Smooth muscle cell of the brain vasculature (primary cell): ENCODE measurements around the gene E2F2.
"Not testable (repeated sequence)": the region's sequence is repeated elsewhere in the genome, so short reads cannot be mapped to it uniquely, and the experiment has no call there.

Experiments used
- DNase-seq: peaks from one replicate; pipeline ENCODE4 v3.0.0-alpha.2; 2012; ENCODE audit warnings: low read depth, low spot score

The E2F2 gene

DNA sequence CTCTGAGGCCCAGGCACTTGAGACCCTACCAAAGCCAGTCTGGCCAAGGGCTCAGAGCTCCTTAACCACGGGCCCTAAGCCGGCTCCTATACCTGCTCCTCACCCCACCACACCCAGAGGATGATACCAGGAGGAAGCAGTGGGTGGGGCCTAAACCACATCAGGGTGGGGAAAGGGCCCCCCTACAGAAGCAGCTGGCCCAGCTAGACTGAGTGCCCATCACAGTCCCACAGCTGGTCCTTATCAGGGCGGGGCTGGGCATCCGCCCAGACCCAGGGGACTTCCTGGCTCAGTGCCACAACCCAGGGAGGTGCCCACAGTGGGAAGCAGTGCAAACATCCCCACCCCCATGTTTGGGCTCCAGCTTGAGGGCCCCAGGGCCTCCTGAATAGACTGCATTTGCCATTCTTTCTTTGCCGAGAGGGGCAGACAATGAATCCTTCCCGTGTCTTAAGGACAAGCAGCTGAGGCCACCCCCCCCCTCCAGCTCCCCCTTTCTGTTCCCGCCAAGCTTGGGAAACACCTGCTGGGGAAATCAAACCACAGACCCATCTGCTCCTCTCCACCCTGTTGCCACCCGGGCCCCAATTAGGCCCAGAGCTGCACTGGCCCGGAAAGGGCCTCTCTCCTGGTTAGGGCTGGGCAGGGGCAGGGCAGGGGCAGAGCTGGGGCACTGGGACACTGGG is 6.2 kb downstream of the E2F2 start:
- DNase-seq, result no peak

DNA sequence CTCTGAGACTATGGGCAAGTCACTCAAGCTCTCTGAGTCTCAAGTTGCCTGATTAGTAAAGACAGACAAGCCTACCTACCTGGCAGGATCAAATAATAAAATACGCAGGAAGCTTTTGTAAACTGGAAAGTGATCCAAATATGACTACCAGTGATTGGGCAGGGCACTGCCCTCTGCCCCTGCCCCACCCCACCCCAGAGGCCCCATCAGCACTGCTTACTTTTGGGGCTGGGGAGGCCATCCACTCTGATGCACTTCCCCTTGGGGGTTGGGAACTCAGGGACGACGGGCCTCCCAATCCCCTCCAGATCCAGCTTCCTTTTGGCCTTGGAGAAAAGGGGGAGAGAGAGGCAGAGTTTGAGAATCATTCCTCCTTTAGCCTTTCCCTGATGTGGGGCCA is 6.9 kb downstream of the E2F2 start:
- no peak for DNase-seq

DNA sequence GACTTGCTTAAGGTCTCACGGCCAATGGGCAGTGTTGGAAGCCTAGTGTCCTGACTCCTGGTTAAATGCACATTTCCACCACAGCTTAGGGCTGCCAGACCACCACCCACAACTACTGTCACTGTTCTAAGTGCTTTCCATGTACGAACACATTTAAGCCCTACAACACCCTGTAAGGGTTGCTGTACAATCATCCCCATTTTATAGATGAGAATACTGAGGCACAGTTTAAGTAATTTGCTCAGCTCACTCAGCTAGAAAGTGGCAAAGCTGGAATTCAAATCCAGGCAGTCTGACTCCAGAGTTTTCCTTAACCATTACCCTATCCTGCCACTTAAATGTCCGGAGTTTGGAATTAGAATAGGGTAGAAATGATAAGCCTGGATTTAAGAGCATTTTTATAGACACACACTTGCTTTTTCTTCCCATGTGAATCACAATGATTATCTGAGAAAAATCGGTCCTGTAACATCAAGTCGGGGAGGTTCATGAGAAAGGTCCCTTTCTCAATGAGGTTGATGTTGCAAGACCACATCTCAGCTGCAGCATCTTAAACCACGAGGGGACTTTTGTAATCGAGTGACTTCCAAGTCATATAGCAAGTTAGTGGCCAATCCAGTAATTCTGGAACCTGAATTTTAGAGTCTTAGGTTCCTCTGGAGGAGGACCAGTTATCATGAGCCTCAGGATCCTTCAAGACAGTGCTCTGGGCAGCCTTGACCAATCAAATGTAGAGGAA is 8.6 kb downstream of the E2F2 start:
- no peak for DNase-seq

DNA sequence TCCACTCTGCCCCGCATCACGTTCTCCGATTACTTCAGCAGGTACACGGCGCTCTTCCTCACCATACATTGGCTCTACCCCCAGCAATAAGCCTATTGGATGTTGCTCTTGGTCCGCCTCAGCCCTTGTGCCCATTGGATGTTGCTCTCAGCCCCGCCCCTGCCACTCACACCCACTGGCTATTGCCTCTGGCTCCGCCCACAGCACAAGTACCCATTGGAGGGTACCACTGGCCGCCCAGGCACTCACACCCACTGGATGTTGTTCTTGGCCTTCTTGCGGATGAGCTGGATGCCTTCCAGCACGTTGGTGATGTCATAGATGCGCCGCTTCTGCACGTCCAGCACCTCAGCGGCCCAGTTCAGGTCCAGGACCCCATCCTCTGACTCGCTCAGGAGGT is 9.4 kb downstream of the E2F2 start:
- no peak for DNase-seq

DNA sequence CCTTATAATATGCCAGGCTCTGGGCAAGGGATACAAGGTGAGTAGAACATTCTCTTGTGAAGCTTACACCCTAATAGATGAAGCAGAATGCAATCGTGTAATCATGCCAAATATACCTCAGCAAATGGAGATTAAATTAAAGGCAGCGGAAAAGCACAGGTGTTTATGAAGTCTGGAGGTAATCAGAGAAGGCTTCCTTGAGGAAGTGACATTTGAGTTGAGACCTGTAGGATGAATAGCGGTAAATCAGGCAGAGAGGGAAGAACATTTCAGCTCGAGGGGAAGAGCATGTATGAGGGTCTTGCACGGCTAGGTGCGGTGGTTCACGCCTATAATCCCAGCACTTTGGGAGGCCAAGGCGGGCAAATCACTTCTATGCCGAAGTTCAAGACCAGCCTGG is 13.5 kb downstream of the E2F2 start:
- DNase-seq, result no peak

DNA sequence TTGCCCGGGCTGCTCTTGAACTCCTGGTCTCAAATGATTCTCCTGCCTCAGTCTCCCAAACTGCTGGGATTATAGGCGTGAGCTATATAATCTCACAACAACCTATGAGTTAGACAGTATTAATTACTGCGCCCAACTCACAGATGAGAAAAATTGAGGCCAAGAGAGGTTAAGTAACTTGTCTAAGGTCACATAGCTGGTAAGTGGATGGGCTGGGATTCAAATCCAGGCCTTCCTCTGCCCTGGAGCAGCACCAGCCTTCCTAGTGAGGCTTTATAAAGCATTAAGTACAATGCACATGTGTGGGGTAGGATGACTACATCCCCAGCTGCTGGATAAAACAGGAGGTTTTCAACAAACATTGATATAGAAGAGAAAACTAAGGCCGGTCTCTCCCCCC is 15.1 kb downstream of the E2F2 start:
- no peak for DNase-seq

DNA sequence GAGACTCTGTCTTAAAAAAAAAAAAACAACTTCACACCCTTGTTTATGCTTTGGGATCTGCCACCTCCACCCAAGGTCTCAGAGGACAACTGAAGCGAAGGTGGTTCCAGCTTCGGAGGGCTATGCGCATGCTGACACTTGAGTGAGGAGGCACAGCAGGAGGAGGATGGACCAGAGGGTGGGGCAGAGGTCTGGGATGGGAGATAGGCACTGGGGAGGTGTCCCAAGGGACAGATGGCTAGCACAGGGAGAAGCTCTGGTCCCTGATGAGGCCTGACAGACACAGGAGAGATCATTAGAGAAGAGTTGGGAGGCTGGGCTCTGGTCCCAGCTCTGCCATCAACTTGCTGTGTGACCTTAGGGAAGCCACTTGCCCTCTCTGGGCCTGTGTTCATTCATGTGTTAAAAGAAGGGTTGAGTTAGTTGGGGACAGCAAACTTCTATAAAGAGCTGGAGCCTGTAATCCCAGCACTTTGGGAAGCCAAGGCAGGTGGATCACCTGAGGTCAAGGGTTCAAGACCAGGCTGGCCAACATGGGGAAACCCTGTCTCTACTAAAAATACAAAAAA is 16.8 kb downstream of the E2F2 start:
- no peak for DNase-seq

DNA sequence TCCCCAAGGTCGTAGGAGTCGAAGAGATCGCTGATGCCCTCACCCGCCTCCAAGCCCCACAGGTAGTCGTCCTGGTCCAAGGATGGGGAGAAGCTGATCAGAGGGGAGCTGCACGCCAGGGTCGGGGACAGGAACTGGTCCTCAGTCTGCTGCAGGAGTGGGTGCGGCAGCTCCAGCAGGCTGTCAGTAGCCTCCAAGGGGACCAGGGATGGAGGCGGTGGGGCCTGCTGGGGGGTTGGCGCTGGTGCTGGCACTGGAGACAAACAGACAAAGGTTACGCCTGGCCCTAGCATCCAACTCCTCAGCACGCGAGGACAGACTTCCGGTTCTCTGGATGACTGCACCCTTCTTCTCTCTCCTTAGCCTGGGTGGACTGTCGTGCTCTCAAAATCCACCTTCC is 21.1 kb downstream of the E2F2 start:
- no peak for DNase-seq

DNA sequence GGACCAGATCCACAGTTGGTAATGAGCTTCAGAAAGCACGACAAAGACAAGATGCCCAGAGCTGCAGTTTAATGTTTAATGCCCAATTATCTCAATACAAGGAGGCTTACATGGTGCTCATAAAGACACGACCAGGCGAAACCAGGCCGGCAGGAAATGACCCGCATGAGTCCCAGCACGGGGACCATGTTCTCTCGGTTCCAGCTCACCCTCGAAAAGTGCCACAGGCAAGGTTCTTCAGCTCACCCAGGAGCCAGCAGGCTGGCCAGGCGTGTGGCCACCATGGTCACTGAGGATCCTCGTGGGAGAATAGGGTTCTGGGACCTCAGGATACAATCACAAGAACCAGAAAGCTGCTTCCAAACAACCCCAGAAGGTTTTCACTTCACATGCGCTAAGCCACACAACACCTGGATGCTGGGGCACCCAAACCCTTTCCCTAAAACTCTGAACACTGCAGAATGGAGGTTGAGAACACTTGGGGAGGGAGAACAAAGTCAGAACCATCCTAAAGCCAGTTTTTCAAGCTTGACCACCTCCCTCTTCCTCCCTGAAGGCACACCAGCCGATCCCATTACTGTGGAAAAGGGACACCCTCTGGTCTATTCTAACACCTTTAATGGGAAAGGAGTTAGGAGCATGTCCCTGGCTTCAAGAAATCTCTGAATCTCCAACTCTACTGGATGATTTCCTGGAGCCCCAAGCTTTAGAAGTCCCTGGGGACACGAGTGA is 24.5 kb downstream of the E2F2 start:
- no peak for DNase-seq

DNA sequence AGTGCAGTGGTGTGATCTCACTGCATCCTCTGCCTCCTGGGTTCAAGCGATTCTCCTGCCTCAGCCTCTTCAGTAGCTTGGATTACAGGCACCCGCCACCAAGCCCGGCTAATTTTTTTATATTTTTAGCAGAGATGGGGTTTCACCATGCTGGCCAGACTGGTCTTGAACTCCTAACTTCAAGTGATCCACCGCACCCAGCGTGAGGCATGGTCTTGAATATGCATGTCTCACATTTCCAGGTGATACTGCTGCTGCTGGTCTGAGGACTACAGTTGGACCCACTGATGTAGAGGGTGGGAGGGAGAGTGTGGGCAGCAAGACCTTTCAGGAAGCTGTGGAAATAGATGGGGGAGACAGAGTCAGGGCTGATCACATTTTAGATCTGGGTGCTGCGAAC is 25.2 kb downstream of the E2F2 start:
- DNase-seq, result no peak

DNA sequence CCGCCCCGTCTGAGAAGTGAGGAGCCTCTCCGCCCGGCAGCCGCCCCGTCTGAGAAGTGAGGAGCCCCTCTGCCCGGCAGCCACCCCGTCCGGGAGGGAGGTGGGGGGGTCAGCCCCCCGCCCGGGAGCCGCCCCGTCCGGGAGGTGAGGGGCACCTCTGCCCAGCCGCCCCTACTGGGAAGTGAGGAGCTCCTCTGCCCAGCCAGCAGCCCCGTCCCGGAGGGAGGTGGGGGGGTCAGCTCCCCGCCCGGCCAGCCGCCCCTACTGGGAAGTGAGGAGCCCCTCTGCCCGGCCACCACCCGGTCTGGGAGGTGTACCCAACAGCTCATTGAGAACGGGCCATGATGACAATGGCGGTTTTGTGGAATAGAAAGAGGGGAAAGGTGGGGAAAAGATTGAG is 26.9 kb downstream of the E2F2 start:
- DNase-seq, result not testable (repeated sequence)

DNA sequence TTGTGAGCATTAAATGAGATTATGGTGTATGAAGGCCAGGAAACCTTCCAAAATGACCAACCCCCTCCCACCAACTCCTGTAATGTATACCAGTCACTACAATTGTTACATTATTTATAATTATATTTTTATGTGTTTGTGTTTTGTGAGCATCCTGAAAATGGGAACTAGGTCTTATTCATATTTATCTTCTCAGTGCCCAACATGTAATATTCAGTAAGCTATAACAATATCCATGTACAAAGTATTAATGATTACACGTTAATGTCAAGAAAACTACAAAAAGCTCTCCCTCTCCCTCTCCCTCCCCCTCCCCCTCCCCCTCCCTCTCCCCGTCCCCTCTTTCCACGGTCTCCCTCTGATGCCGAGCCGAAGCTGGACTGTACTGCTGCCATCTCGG is 28.1 kb downstream of the E2F2 start:
- DNase-seq, result no peak

DNA sequence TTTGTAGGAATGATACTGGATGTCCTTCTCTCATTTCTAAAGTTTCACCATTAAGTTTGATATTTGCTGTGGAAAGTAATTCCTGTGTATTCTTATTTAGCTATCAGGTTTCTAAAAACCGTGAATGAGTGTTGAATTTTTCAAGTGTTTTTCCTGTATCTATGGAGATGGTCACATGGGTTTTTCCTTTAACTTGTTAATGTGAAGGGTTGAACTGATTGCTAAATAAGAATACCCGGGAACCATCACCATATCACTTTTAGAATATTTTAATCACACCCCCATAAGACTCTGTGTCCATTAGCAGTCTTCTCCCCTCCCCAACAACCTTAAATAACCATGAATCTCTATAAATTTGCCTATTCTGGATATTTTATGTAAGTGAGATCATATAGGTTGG is 30.6 kb downstream of the E2F2 start:
- no peak for DNase-seq

DNA sequence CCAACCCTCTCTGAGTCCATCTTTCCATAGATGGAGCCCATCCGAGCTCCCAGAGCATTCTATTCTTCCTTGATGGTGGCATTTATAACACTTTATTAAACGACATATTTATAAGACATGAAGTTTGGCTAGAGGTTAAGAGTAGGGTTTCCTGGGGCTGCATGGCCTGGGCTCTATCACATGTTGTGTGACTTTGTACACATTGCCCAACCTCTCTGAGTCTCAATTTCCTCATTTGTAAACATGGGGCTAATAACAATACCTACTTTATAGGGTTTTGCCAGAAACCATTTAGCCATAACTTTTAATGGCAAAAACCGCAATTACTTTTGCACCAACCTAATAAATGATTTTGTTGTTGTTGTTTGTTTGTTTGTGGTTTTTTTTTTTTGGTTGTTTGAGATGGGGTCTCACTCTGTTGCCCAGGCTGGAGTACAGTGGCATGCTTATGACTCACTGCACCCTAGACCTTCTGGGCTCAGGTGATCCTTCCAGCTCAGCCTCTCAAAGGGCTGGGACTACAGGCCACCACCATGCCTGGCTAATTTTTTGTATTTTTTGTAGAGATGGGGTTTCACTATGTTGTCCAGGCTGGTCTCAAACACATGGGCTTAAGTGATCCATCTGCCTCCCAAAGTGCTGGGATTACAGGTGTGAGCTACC is 33.1 kb downstream of the E2F2 start:
- no peak for DNase-seq

DNA sequence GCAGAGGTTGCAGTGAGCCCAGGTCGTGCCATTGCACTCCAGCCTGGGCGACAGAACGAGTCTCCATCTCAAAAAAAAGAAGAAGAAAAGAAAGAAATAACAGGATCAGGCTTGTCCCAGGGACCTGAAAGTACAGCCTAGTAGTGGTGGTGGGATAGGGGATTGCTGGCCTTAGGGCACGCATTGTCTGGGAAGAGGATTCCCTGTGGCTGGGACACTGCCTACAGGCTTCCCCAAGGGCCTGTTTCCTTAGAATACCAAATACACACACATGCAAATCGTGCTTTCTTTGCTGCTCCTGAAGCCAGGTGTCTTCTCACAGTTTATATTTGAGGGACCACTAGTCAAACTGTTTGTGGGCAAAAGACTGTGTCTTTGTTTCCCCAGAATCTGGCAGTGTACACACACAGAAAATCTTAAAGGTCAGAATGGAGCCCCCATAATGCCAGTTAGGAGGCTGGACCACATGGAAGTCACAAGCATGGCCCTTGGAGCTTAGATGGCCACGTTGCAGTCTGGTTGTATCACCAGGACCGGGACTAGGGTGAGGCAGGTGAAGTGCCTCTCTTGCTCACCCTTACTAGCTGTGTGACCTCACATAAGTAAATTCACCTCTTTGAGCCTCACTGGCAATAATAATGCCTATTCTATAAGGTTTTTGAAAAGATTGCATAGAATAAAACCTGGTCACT is 34.4 kb downstream of the E2F2 start:
- no peak for DNase-seq

DNA sequence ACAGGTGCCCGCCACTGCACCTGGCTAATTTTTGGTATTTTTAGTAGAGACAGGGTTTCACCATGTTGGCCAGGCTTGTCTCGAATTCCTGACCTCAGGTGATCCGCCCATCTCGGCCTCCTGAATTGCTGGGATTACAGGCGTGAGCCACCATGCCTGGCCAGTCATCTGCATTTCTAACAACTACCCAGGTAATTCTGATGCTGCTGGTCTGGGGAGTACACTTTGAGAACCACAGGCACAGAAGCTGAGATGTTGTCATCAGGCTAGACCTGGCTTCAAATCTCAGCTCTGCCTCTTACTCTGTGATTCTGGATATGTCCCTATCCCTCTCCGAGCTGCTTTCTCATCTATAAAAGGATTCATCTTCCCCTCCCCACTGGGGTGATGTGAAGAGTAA is 36.2 kb downstream of the E2F2 start:
- DNase-seq, result not testable (repeated sequence)

DNA sequence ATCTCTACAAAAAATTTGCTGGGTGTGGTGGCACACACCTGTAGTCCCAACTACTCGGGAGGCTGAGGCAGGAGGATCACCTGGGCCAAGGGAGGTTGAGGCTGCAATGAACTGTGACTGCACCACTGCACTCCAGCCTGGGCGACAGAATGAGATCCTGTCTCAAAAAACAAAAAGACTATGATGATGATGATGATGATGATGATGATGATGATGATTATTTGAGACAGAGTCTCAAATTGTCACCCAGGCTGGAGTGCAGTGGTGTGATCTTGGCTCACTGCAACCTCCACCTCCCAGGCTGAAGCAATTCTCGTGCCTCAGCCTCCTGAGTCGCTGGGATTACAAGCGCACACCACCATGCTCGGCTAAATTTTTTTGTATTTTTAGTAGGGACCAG is 38.3 kb downstream of the E2F2 start:
- not testable (repeated sequence) for DNase-seq

DNA sequence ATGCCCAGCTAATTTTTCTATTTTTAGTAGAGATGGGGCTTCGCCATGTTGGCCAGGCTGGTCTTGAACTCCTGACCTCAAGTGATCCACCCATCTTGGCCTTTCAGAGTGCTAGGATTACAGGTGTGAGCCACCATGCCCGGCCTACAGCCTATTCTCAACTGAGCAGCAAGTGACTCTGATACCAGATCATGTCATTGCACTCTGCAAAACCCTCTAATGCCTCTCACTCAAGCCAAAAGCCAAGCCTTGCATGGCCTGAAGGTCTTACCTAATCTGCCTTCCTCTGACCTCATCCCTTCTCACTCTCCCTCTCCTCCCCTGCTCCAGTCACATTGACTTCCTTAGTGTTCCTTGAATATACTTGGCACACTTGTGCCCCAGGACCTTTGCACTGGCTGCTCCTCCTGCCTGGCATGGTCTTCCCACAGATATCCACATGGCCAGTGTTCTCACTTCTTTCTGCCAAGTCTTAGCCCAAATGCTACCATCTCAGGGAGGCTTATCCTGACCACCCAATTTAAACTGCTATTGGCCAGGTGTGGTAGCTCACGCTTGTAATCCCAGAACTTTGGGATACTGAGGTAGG is 38.8 kb downstream of the E2F2 start:
- DNase-seq, result no peak

DNA sequence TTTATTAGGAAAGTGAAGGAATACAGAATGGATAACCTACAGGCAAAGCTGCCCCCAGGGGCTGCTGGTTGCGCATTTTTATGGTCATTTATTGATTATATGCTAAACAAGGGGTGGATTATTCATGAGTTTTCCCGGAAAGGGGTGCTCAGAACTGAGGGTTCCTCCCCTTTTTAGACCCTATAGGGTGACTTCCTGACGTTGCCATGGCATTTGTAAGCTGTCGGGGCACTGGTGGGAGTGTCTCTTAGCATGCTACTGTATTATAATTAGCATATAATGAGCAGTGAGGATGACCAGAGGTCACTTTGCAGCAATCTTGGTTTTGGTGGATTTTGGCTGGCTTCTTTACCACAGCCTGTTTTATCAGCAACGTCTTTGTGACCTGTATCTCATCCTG is 41.2 kb downstream of the E2F2 start:
- DNase-seq, result no peak

DNA sequence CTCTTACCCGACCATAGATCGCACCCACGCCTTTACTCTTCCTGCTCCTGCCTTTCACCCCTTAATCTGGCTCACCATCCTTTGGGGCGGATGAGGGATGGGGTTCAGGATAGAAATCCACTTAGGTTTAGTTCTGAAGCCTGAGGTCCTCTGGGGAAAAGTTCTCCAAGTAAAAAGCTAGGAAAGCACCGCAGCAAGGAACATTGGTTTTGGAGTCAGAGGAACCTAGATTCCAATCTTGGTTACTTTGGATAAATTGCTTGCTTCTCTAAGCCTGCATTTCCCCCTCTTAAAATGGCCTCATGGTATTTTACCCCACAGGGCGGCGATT is 46.1 kb downstream of the E2F2 start:
- DNase-seq, result no peak
